ENCODE data around the gene NRBP1.
A peak's percentile ranks its signal among the peaks of the same experiment; 100 is the strongest.
"Not testable (repeated sequence)": the region's sequence is repeated elsewhere in the genome, so short reads cannot be mapped to it uniquely, and the experiment has no call there.

Gene NRBP1

GRCh38 chr2:27422958-27423357 is 5.5 kb upstream of the NRBP1 start:
- DNase-seq = no peak

- not testable (repeated sequence) for DNase-seq
Observed at GRCh38 chr2:27425039-27425438, 3.4 kb upstream of the NRBP1 start.

GRCh38 chr2:27427863-27428212 is 593 bp upstream of the NRBP1 start:
- no peak for DNase-seq

- no peak for DNase-seq
Observed at GRCh38 chr2:27428978-27429541, 629 bp downstream of the NRBP1 start.

- DNase-seq = no peak
Observed at GRCh38 chr2:27431395-27431794, 3.0 kb downstream of the NRBP1 start.

GRCh38 chr2:27435628-27436027 is 7.2 kb downstream of the NRBP1 start:
- no peak for DNase-seq

- DNase-seq = no peak
Observed at GRCh38 chr2:27441226-27441926, 12.9 kb downstream of the NRBP1 start.

GRCh38 chr2:27441958-27442919 is 13.8 kb downstream of the NRBP1 start, which contains the start of gene KRTCAP3:
Gene KRTCAP3 (plus strand): TSS chr2:27442381. CDS start chr2:27442413, 32 bp downstream.
- DNase-seq = no peak

GRCh38 chr2:27442920-27443282 is 14.5 kb downstream of the NRBP1 start:
- DNase-seq = no peak

GRCh38 chr2:27445155-27445554 is 16.7 kb downstream of the NRBP1 start:
- no peak for DNase-seq

- DNase-seq = no peak
Observed at GRCh38 chr2:27445615-27446014, 17.2 kb downstream of the NRBP1 start.

- DNase-seq = no peak
Observed at GRCh38 chr2:27446057-27446456, 17.6 kb downstream of the NRBP1 start.

- no peak for DNase-seq
Observed at GRCh38 chr2:27448381-27448780, 19.9 kb downstream of the NRBP1 start.

GRCh38 chr2:27451095-27451494 is 22.7 kb downstream of the NRBP1 start:
- no peak for DNase-seq

- no peak for DNase-seq
Observed at GRCh38 chr2:27453968-27454367, 25.5 kb downstream of the NRBP1 start.

GRCh38 chr2:27461118-27461517 is 32.7 kb downstream of the NRBP1 start:
- no peak for DNase-seq

GRCh38 chr2:27464443-27464842 is 36.0 kb downstream of the NRBP1 start:
- DNase-seq = no peak

GRCh38 chr2:27471961-27472360 is 43.5 kb downstream of the NRBP1 start:
- DNase-seq = no peak

GRCh38 chr2:27485496-27485895 is 57.1 kb downstream of the NRBP1 start:
- DNase-seq = no peak

GRCh38 chr2:27489118-27489497 is 60.7 kb downstream of the NRBP1 start:
- no peak for DNase-seq

- peak; percentile 98 for DNase-seq
Observed at GRCh38 chr2:27489498-27490397, 61.3 kb downstream of the NRBP1 start, which contains the start of gene IFT172. Gene IFT172 (minus strand): TSS chr2:27489743. CDS start chr2:27489653, 90 bp downstream.

Measured in NCI-H1694 treated with DMSO at 0.1 percent for 48 hours (cell line).